DOHH2 (cell line): ENCODE data around the gene LHX5.

Experiments
- H3F3A ChIP-seq: fragments of 200-600 bp; sonication (generic), shearing (Covaris generic); 2 replicates; pipeline ENCODE4 v1.6.0; 2016; ENCODE audit warnings: antibody characterized with exemption, mild to moderate bottlenecking; ENCODE audit not compliant: control insufficient read depth, insufficient read depth
- H3K27ac ChIP-seq: fragments of 200-600 bp; sonication (generic); 2 replicates; pipeline ENCODE4 v1.5.1; 2014; ENCODE audit warnings: low read depth, mild to moderate bottlenecking, low read length, moderate library complexity
- H3K27me3 ChIP-seq: fragments of 200-600 bp; sonication (generic); 2 replicates; pipeline ENCODE4 v1.6.1; 2014; ENCODE audit warnings: mild to moderate bottlenecking, low read length, mixed read lengths; ENCODE audit not compliant: control insufficient read depth
- H3K36me3 ChIP-seq: fragments of 200-600 bp; sonication (generic); 2 replicates; pipeline ENCODE4 v1.6.1; 2014; ENCODE audit warnings: mild to moderate bottlenecking, low read length, moderate library complexity, mixed read lengths; ENCODE audit not compliant: control insufficient read depth
- H3K4me1 ChIP-seq: fragments of 200-600 bp; sonication (generic); 2 replicates; pipeline ENCODE4 v1.6.1; 2014; ENCODE audit warnings: mild to moderate bottlenecking, low read length, mixed read lengths; ENCODE audit not compliant: control insufficient read depth
- H3K4me2 ChIP-seq: fragments of 200-600 bp; sonication (generic); 2 replicates; pipeline ENCODE4 v1.6.0; 2014; ENCODE audit warnings: mild to moderate bottlenecking, low read length, moderate library complexity
- H3K4me3 ChIP-seq: fragments of 200-600 bp; sonication (generic); 2 replicates; pipeline ENCODE4 v1.5.1; 2014; ENCODE audit warnings: mild to moderate bottlenecking, low read length, mixed read lengths
- H3K79me2 ChIP-seq: fragments of 200-600 bp; sonication (generic); 2 replicates; pipeline ENCODE4 v1.6.1; 2014; ENCODE audit warnings: mild to moderate bottlenecking, low read length, mixed read lengths; ENCODE audit not compliant: control insufficient read depth
- H3K9me2 ChIP-seq: fragments of 200-600 bp; sonication (generic); replicated peaks from 2 replicates; pipeline ENCODE4 v1.6.1; 2014; ENCODE audit warnings: mild to moderate bottlenecking, low read length, mixed read lengths; ENCODE audit not compliant: control insufficient read depth
- H3K9me3 ChIP-seq: fragments of 200-600 bp; sonication (generic); 2 replicates; pipeline ENCODE4 v1.6.1; 2014; ENCODE audit warnings: antibody characterized with exemption, low read length, mixed read lengths; ENCODE audit not compliant: control insufficient read depth, insufficient read depth
- H4K20me1 ChIP-seq: fragments of 200-600 bp; sonication (generic); 2 replicates; pipeline ENCODE4 v1.6.0; 2014; ENCODE audit warnings: low read depth, mild to moderate bottlenecking, antibody characterized with exemption, low read length, moderate library complexity; ENCODE audit not compliant: control insufficient read depth, insufficient read depth
- CTCF ChIP-seq: fragments of 200-600 bp; sonication (generic); IDR thresholded peaks from one replicate; pipeline ENCODE4 v1.5.1; 2014; ENCODE audit warnings: antibody characterized with exemption, mild to moderate bottlenecking, low read depth, low read length; ENCODE audit not compliant: poor library complexity, severe bottlenecking
- EZH2phosphoT487 ChIP-seq: fragments of 200-600 bp; sonication (generic); IDR thresholded peaks from 2 replicates; pipeline ENCODE4 v1.6.1; 2017; ENCODE audit warnings: borderline replicate concordance, mild to moderate bottlenecking, antibody characterized with exemption, low read length, moderate library complexity, mixed read lengths

LHX5 gene

GRCh38 chr12:113443030-113443539 lies 28.6 kb downstream of the LHX5 start:
- no peaks in the 10 kb centered on the region for H3K9me2 ChIP-seq
- no peaks in the 10 kb centered on the region for H3K4me1 ChIP-seq
- no peaks in the 10 kb centered on the region for H3F3A ChIP-seq
- H3K27ac ChIP-seq, result no peak overlapping the region
- no peaks in the 10 kb centered on the region for H4K20me1 ChIP-seq
- TF ChIP-seq CTCF (no peak), EZH2phosphoT487 (no peak)
- peaks cover 15% of the 10 kb centered on the region for H3K27me3 ChIP-seq
- H3K4me2 ChIP-seq, result no peak overlapping the region
- H3K4me3 ChIP-seq, result no peak overlapping the region
- no peaks in the 10 kb centered on the region for H3K79me2 ChIP-seq
- H3K9me3 ChIP-seq, result no peaks in the 10 kb centered on the region
- no peaks in the 10 kb centered on the region for H3K36me3 ChIP-seq

- peaks cover 17% of the 10 kb centered on the region for H3K27me3 ChIP-seq
- H3K36me3 ChIP-seq, result no peaks in the 10 kb centered on the region
Observed at GRCh38 chr12:113440947-113441782, 30.5 kb downstream of the LHX5 start.

DNA sequence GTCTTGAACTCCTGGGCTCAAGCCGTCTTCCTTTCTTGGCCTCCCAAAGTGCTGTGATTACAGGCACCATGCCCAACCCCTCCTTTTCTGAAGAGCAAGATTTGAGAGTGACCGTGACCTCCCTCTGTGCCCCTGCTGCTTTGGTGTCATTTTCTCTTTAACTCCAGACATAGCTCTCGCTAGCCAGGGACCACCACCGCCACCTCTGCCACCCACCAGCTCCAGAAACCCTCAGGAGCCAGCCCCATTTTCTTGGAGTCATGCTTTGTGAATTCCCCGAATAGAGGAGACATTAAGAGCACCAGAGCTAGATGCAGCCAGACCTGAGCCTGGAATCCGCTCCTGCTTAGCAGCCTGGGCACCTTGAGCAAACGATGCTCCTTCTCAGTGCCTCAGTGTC lies 31.3 kb downstream of the LHX5 start:
- Histone ChIP-seq H3F3A (no peaks in the 10 kb centered on the region), H3K36me3 (no peaks in the 10 kb centered on the region), H3K9me3 (no peaks in the 10 kb centered on the region), H3K79me2 (no peaks in the 10 kb centered on the region), H3K4me3 (no peak overlapping the region), H3K9me2 (no peaks in the 10 kb centered on the region), H3K27me3 (peaks cover 17% of the 10 kb centered on the region), H3K4me2 (no peak overlapping the region), H3K27ac (no peak overlapping the region), H4K20me1 (no peaks in the 10 kb centered on the region), H3K4me1 (no peaks in the 10 kb centered on the region)
- TF ChIP-seq CTCF (no peak), EZH2phosphoT487 (no peak)

More at GRCh38 chr12:113440947-113441782, 30.5 kb downstream of the LHX5 start:
- H3F3A ChIP-seq, result no peaks in the 10 kb centered on the region
- H3K9me2 ChIP-seq, result no peaks in the 10 kb centered on the region
- no peak overlapping the region for H3K27ac ChIP-seq
- no peaks in the 10 kb centered on the region for H4K20me1 ChIP-seq
- H3K79me2 ChIP-seq, result no peaks in the 10 kb centered on the region
- TF ChIP-seq EZH2phosphoT487 (no peak), CTCF (no peak)
- no peak overlapping the region for H3K4me3 ChIP-seq
- H3K9me3 ChIP-seq, result no peaks in the 10 kb centered on the region
- H3K4me2 ChIP-seq, result no peak overlapping the region
- no peaks in the 10 kb centered on the region for H3K4me1 ChIP-seq
